ENCODE results near the gene C17orf58. TPM values are rescaled to one million over a fixed set of nuclear protein-coding genes. Genes with fewer than 3 reads are reported as not detected.

C17orf58 gene
- polyA plus RNA-seq, 1 of the 3 experiments (the other 2 are of a cell fraction), result 21.2 TPM

- POLR2A ChIA-PET, result interaction anchor here (0.6 kb wide), 1 partner anchor 24 kb away, joined by 4 read pairs; no protein-coding TSS in a partner anchor
- peaks cover 78 to 90% of the 10 kb centered on the region in 2 experiments for H3K36me3 ChIP-seq (replicated peaks in 1 of 2; ENCODE audit: control insufficient read depth in 1 of 2, insufficient read depth in 2 of 2, low read length in 1 of 2)
Measured at GRCh38 chr17:67946513-67946912, 49.8 kb downstream of the C17orf58 start.

More at GRCh38 chr17:67946513-67946912, 49.8 kb downstream of the C17orf58 start:
- no peak for DNase-seq
- no peak overlapping the region for H3K9ac ChIP-seq
- no peaks in the 10 kb centered on the region for H4K20me1 ChIP-seq (ENCODE audit: insufficient read depth)
- no peak overlapping the region for H2AFZ ChIP-seq (ENCODE audit: low read depth)
- H3K79me2 ChIP-seq (ENCODE audit: insufficient read depth), result no peaks in the 10 kb centered on the region
- TF ChIP-seq CHD2 (IDR thresholded peaks at IDR 0.05; ENCODE audit: low read length, partially characterized antibody) (no peak), RAD21 (IDR thresholded peaks at IDR 0.05; ENCODE audit: low read length) (no peak), IRF3 (IDR thresholded peaks at IDR 0.05; ENCODE audit: low read depth, low read length) (no peak), TAF1 (IDR thresholded peaks at IDR 0.05; ENCODE audit: borderline replicate concordance, low read depth, low read length) (no peak), ZBTB33 (IDR thresholded peaks at IDR 0.05; ENCODE audit: borderline replicate concordance, low read depth) (no peak), SIN3A (IDR thresholded peaks at IDR 0.05; ENCODE audit: borderline replicate concordance, low read depth, low read length) (no peak), FOXJ3 (CRISPR knock-in tag; IDR thresholded peaks at IDR 0.05) (no peak), TEAD4 (IDR thresholded peaks at IDR 0.05; ENCODE audit: borderline replicate concordance, insufficient read depth) (no peak), RCOR1 (IDR thresholded peaks at IDR 0.05; ENCODE audit: low read length) (no peak), NRF1 (IDR thresholded peaks at IDR 0.05; ENCODE audit: low read depth, low read length) (no peak), FOSL2 (IDR thresholded peaks at IDR 0.05; ENCODE audit: borderline replicate concordance, low read depth) (no peak), EZH2phosphoT487 (IDR thresholded peaks at IDR 0.05; ENCODE audit: borderline replicate concordance, low read depth) (no peak), NFIC (IDR thresholded peaks at IDR 0.05; ENCODE audit: borderline replicate concordance) (no peak), USF1 (IDR thresholded peaks at IDR 0.05; ENCODE audit: borderline replicate concordance, low read depth) (no peak)
- no peak overlapping the region for H3K27ac ChIP-seq (ENCODE audit: low read depth in 2 of 2, low read length in 1 of 2)
- H3K4me1 ChIP-seq (ENCODE audit: control insufficient read depth in 1 of 2, insufficient read depth in 2 of 2, low read depth in 1 of 2, low read length in 1 of 2), result no peaks in the 10 kb centered on the region
- H3K9me3 ChIP-seq, result no peaks in the 10 kb centered on the region
- no peaks in the 10 kb centered on the region for H3K27me3 ChIP-seq (ENCODE audit: insufficient read depth)
- no peaks in the 10 kb centered on the region for H3K9me2 ChIP-seq
- CTCF ChIA-PET, result interaction anchor here (0.6 to 1.6 kb wide), 4 partner anchors 11 to 1033 kb away, joined by 3 to 5 read pairs (median 4); no protein-coding TSS in a partner anchor
- H3K4me2 ChIP-seq, result no peak overlapping the region
- no peak overlapping the region for H3K4me3 ChIP-seq (ENCODE audit: low read depth in 2 of 2, low read length in 1 of 2)
- peaks cover 2% of the 10 kb centered on the region for H3F3A ChIP-seq (replicated peaks; ENCODE audit: insufficient read depth)
